ENCODE results near the gene MYOZ1. TPM values are rescaled to one million over a fixed set of nuclear protein-coding genes. Genes with fewer than 3 reads are reported as not detected.

The MYOZ1 gene
- total and polyA plus RNA-seq, 8 donors = 0.18 to 1.3 (median 0.70) TPM; not detected in 4

- Histone ChIP-seq H3K4me1 (peaks cover 0 to 15% (median 2%) of the 10 kb centered on the region in 4 donors), H3K4me3 (no peak overlapping the region), H3K9me3 (no peaks in the 10 kb centered on the region), H3K27ac (peak overlapping the region; percentile 34 to 77 (median 74)), H3K27me3 (no peaks in the 10 kb centered on the region), H3K36me3 (no peaks in the 10 kb centered on the region)
- TF ChIP-seq POLR2A (IDR thresholded peaks at IDR 0.05) = no peak
- TF ChIP-seq POLR2AphosphoS5 (IDR thresholded peaks at IDR 0.05) = peak in 2 of 3 donors; percentile 77 to 81
- DNase-seq = peak; percentile 68 to 92
- 29 to 51% (median 36%) methylated on average over 3 of the region's 3 CpGs for WGBS, 5 donors
- intact Hi-C loops (cut with DNase I; ENCODE audit: low total_unique reads) = no loop called here
Measured at GRCh38 chr10:73601486-73601921, 39.8 kb downstream of the MYOZ1 start.

GRCh38 chr10:73597346-73597745 lies 43.9 kb downstream of the MYOZ1 start:
- WGBS, 5 donors = 87 to 100% (median 95%) methylated on average over 1 of the region's 1 CpG
- Histone ChIP-seq H3K27me3 (no peaks in the 10 kb centered on the region), H3K36me3 (no peaks in the 10 kb centered on the region), H3K9me3 (no peaks in the 10 kb centered on the region), H3K4me1 (peaks cover 0 to 15% (median 8%) of the 10 kb centered on the region in 4 donors), H3K27ac (no peak overlapping the region), H3K4me3 (no peak overlapping the region)
- intact Hi-C loops (cut with DNase I; ENCODE audit: low total_unique reads) = no loop called here
- no peak for DNase-seq
- TF ChIP-seq EP300 (IDR thresholded peaks at IDR 0.05) = no peak
- TF ChIP-seq POLR2A (IDR thresholded peaks at IDR 0.05) = no peak
- TF ChIP-seq POLR2AphosphoS5 (IDR thresholded peaks at IDR 0.05) = no peak
- no peak for TF ChIP-seq CTCF (IDR thresholded peaks at IDR 0.05)

- Histone ChIP-seq H3K9me3 (no peaks in the 10 kb centered on the region), H3K4me3 (no peak overlapping the region), H3K36me3 (no peaks in the 10 kb centered on the region), H3K4me1 (peaks cover 22 to 37% (median 31%) of the 10 kb centered on the region in 4 donors), H3K27me3 (no peaks in the 10 kb centered on the region), H3K27ac (no peak overlapping the region)
- 89 to 94% (median 91%) methylated on average over 5 of the region's 5 CpGs for WGBS, 5 donors
- intact Hi-C loops (cut with DNase I; ENCODE audit: low total_unique reads) = no loop called here
- TF ChIP-seq CTCF (IDR thresholded peaks at IDR 0.05) (no peak), EP300 (IDR thresholded peaks at IDR 0.05) (no peak), POLR2AphosphoS5 (IDR thresholded peaks at IDR 0.05) (no peak), POLR2A (IDR thresholded peaks at IDR 0.05) (no peak)
- no peak for DNase-seq
Measured at GRCh38 chr10:73593812-73594211, 47.5 kb downstream of the MYOZ1 start.

GRCh38 chr10:73593110-73593509 lies 48.2 kb downstream of the MYOZ1 start:
- H3K36me3 ChIP-seq = no peaks in the 10 kb centered on the region
- H3K27ac ChIP-seq = peak overlapping the region in 3 of 5 donors; percentile 75 to 84 (median 79)
- TF ChIP-seq POLR2AphosphoS5 (IDR thresholded peaks at IDR 0.05) (no peak), POLR2A (IDR thresholded peaks at IDR 0.05) (no peak), EP300 (IDR thresholded peaks at IDR 0.05) (no peak), CTCF (IDR thresholded peaks at IDR 0.05) (no peak)
- 95 to 100% (median 99%) methylated on average over 4 of the region's 4 CpGs for WGBS, 5 donors
- peaks cover 26 to 44% (median 36%) of the 10 kb centered on the region in 4 donors for H3K4me1 ChIP-seq
- no peak for DNase-seq
- H3K27me3 ChIP-seq = no peaks in the 10 kb centered on the region
- intact Hi-C loops (cut with DNase I; ENCODE audit: low total_unique reads) = no loop called here
- no peaks in the 10 kb centered on the region for H3K9me3 ChIP-seq
- no peak overlapping the region for H3K4me3 ChIP-seq

GRCh38 chr10:73591935-73592699 lies 49.2 kb downstream of the MYOZ1 start:
- Histone ChIP-seq H3K27ac (peak overlapping the region in 4 of 5 donors; percentile 66 to 84 (median 77)), H3K27me3 (no peaks in the 10 kb centered on the region), H3K4me1 (peaks cover 32 to 54% (median 42%) of the 10 kb centered on the region in 4 donors), H3K9me3 (no peaks in the 10 kb centered on the region), H3K36me3 (no peaks in the 10 kb centered on the region), H3K4me3 (no peak overlapping the region)
- intact Hi-C loops (cut with DNase I; ENCODE audit: low total_unique reads) = no loop called here
- no peak for TF ChIP-seq POLR2A (IDR thresholded peaks at IDR 0.05)
- TF ChIP-seq POLR2AphosphoS5 (IDR thresholded peaks at IDR 0.05) = peak in 2 of 3 donors; percentile 43 to 63
- TF ChIP-seq CTCF (IDR thresholded peaks at IDR 0.05) = no peak
- TF ChIP-seq EP300 (IDR thresholded peaks at IDR 0.05) = no peak
- peak; percentile 62 to 92 for DNase-seq
- 21 to 31% (median 29%) methylated on average over 3 of the region's 3 CpGs for WGBS, 5 donors

Measured in stomach (tissue), 9 donors.